GM21576 (cell line): Measurements from ENCODE around the gene TRMU.
"Not testable (repeated sequence)": the region's sequence is repeated elsewhere in the genome, so short reads cannot be mapped to it uniquely, and the experiment has no call there.

ENCODE experiments used
- ATAC-seq: cut with Tn5 transposase; IDR thresholded peaks from one replicate; pipeline ENCODE4 v1.9.1; 2021; ENCODE audit warnings: mild to moderate bottlenecking, moderate library complexity; ENCODE audit not compliant: unreplicated experiment

TRMU gene

GRCh38 chr22:46299101-46299500 lies 36.4 kb upstream of the TRMU start:
- no peak for ATAC-seq

- ATAC-seq: no peak
Observed at GRCh38 chr22:46300491-46300890, 35.0 kb upstream of the TRMU start.

- no peak for ATAC-seq
Observed at GRCh38 chr22:46303347-46303965, 32.1 kb upstream of the TRMU start.

- no peak for ATAC-seq
Observed at GRCh38 chr22:46308283-46308988, 27.1 kb upstream of the TRMU start.

- no peak for ATAC-seq
Observed at GRCh38 chr22:46309526-46310085, 25.9 kb upstream of the TRMU start.

- ATAC-seq: no peak
Observed at GRCh38 chr22:46312056-46312455, 23.5 kb upstream of the TRMU start.

GRCh38 chr22:46312848-46313247 lies 22.7 kb upstream of the TRMU start:
- ATAC-seq: not testable (repeated sequence)

- ATAC-seq: no peak
Observed at GRCh38 chr22:46315976-46316375, 19.5 kb upstream of the TRMU start.

GRCh38 chr22:46317646-46318045 lies 17.9 kb upstream of the TRMU start:
- no peak for ATAC-seq

- no peak for ATAC-seq
Observed at GRCh38 chr22:46318576-46318975, 16.9 kb upstream of the TRMU start.

- ATAC-seq: no peak
Observed at GRCh38 chr22:46319319-46319718, 16.2 kb upstream of the TRMU start.

- no peak for ATAC-seq
Observed at GRCh38 chr22:46320166-46320710, 15.3 kb upstream of the TRMU start.

GRCh38 chr22:46320716-46321386 lies 14.7 kb upstream of the TRMU start:
- no peak for ATAC-seq

GRCh38 chr22:46322711-46323110 lies 12.8 kb upstream of the TRMU start:
- ATAC-seq: no peak

- no peak for ATAC-seq
Observed at GRCh38 chr22:46323162-46323561, 12.4 kb upstream of the TRMU start.

- no peak for ATAC-seq
Observed at GRCh38 chr22:46326066-46326680, 9.3 kb upstream of the TRMU start.

- no peak for ATAC-seq
Observed at GRCh38 chr22:46327691-46328465, 7.6 kb upstream of the TRMU start.

GRCh38 chr22:46328797-46329196 lies 6.7 kb upstream of the TRMU start:
- ATAC-seq: no peak

GRCh38 chr22:46329616-46330015 lies 5.9 kb upstream of the TRMU start:
- ATAC-seq: no peak

GRCh38 chr22:46330426-46330825 lies 5.1 kb upstream of the TRMU start:
- no peak for ATAC-seq
